ENCODE data around the gene RPAP3.

DNA sequence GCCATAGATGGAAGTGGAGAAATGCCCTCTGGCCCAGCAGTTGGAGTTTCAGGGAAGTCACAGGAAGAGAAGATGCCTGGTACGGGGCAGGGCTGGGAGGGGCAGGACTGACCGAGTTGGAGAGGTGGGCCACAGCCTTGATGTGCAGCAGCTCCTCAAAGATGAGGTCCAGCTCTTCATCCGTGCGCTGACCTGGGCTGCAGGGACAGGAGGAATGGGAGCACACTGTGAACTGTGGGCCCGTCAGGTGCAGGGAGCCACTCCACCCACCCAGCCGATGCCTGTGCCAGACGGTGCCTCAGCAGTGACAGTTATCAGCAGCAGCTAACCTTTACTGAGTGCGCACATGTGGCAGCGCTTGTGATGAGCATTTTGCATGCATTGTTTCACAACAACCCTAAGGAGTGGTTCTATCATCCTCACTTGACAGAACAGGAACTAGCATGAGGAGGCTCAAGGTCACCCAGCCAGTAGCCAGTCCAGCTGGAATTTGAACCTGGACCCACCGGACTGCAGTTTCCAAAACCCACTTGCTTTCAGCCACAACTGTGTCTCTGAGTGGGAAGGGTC is 44.5 kb upstream of the RPAP3 start:
- TF ChIP-seq YY1 (IDR thresholded peaks at IDR 0.05; ENCODE audit: insufficient read depth, insufficient read length), result no peak
- TF ChIP-seq ZNF274 (IDR thresholded peaks at IDR 0.05; ENCODE audit: low read depth, low read length), result no peak

Measured in NT2/D1 (cell line).